ENCODE data around the gene SLC38A5.
A peak's percentile ranks its signal among the peaks of the same experiment; 100 is the strongest.

DNA sequence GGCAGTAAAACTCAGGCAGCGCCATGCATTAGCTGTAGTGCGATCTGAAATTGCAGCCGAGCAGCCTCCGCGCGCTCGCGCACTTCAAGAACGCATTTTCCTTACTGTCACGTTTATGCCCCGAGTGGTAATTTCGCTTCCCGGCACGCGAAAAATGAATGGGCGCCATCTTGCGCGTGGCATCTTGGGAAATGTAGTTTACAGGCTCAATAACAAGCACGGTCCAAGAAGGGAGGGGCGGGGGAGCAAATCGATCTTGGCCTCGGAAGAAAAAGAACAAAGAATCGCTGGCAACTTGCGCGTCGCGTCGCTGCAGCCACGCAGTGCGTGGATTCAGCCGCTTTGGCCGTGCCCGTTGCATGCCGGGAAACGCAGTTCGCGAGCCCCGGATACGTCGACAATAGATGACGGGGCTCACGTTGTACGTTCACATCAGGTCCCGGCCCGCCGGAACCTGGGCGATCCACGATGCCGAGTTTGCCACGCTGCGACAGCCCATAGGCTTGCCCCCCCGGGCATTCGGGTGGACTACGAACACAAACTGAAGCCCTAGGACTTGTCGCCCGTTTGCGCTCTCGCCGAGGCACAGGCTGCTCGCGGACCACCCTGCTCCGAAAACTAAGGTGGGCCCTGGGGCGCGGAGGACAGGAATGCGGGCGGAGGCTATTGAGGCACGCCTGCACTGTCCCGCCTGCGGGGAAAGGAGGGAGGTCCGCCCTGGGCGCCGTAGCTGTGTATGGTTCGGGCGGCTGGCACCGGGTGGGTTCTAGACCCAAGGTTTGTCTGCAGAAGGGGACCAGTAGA, 5.9 kb upstream of the SLC38A5 start, which contains the start of gene FTSJ1:
- TF ChIP-seq, protein P1, sequence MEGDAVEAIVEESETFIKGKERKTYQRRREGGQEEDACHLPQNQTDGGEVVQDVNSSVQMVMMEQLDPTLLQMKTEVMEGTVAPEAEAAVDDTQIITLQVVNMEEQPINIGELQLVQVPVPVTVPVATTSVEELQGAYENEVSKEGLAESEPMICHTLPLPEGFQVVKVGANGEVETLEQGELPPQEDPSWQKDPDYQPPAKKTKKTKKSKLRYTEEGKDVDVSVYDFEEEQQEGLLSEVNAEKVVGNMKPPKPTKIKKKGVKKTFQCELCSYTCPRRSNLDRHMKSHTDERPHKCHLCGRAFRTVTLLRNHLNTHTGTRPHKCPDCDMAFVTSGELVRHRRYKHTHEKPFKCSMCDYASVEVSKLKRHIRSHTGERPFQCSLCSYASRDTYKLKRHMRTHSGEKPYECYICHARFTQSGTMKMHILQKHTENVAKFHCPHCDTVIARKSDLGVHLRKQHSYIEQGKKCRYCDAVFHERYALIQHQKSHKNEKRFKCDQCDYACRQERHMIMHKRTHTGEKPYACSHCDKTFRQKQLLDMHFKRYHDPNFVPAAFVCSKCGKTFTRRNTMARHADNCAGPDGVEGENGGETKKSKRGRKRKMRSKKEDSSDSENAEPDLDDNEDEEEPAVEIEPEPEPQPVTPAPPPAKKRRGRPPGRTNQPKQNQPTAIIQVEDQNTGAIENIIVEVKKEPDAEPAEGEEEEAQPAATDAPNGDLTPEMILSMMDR (IDR thresholded peaks at IDR 0.05): no peak
- TF ChIP-seq POLR2AphosphoS5 (IDR thresholded peaks at IDR 0.05): peak; percentile 52 to 77 (median 53)
- peak; percentile 58 for TF ChIP-seq POLR2A (IDR thresholded peaks at IDR 0.05)
